Cardiac muscle cell (in vitro differentiated cells and primary cell): Measurements from ENCODE around the gene PAQR7. TPM values are rescaled to one million over a fixed set of nuclear protein-coding genes. Genes with fewer than 3 reads are reported as not detected.

ENCODE experiments used
- DNase-seq, 2 donors: peaks; one replicate each; pipeline versions ENCODE4 v3.0.0 to v3.0.0-alpha.2; 2010 to 2017; ENCODE audit warnings: low read depth in 1 of 2, low spot score in 1 of 2
- H3K27ac ChIP-seq: fragments of 200-600 bp; sonication (generic); 2 replicates; pipeline ENCODE4 v1.5.1; 2016
- H3K27me3 ChIP-seq: fragments of 200-600 bp; sonication (generic); 2 replicates; pipeline ENCODE4 v1.6.0; 2016; ENCODE audit warnings: control low read depth
- H3K36me3 ChIP-seq: fragments of 200-600 bp; sonication (generic); 2 replicates; pipeline ENCODE4 v1.5.1; 2016; ENCODE audit warnings: control low read depth
- H3K4me1 ChIP-seq: fragments of 200-600 bp; sonication (generic); 2 replicates; pipeline ENCODE4 v1.8.1; 2017; ENCODE audit warnings: low read depth, mild to moderate bottlenecking, mixed run types
- H3K4me3 ChIP-seq: fragments of 200-600 bp; sonication (generic); 2 replicates; pipeline ENCODE4 v1.5.1; 2016; ENCODE audit warnings: mild to moderate bottlenecking
- H3K9me3 ChIP-seq: fragments of 200-600 bp; sonication (generic); 2 replicates; pipeline ENCODE4 v1.5.1; 2017; ENCODE audit warnings: low read depth, mild to moderate bottlenecking, control low read depth
- polyA plus RNA-seq: library from polyadenylated mRNA; unstranded; fragments of >200 nt; fragmentation: Nextera tagmentation; extraction: Ambion mirVana; gene quantifications from 2 replicates; pipeline ENCODE4 v1.2.1, GENCODE V29; 2016
- total RNA-seq: library from RNA; depleted of rRNA; stranded (reverse); fragments of >200 nt; gene quantifications from 2 replicates; pipeline ENCODE4 v1.2.3, GENCODE V29; 2016
- TF ChIP-seq, protein P1 (sequence below): IDR thresholded peaks from 2 replicates; pipeline ENCODE4 v1.5.1; 2012; ENCODE audit warnings: low read depth, mild to moderate bottlenecking, low read length

Gene PAQR7
- total and polyA plus RNA-seq, 2 experiments from 2014 or later, result 3.1 to 12.5 TPM

DNA sequence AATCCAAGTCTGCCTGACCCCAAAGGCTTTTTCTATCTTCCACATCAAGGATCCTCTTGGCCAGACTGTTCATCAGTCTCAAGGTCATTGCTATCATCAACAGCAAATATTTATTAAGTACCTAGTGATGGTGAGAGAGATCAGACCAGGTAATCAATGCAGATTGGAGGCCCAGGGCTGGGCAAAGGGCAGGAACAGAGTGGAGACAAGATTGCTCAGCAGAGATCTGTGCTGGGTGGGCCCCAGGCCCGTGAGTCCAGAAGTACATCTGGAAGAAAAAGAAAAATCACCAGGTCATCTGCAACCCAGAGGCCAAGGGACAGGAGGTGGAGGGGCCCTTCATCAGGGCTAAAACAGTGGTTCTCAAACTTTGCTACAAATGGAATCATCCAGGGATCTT lies 10.1 kb upstream of the PAQR7 start:
- Histone ChIP-seq H3K4me3 (no peak overlapping the region), H3K4me1 (peaks cover 4% of the 10 kb centered on the region), H3K27me3 (no peaks in the 10 kb centered on the region), H3K27ac (no peak overlapping the region), H3K36me3 (no peaks in the 10 kb centered on the region), H3K9me3 (no peaks in the 10 kb centered on the region)
- no peak for DNase-seq
- TF ChIP-seq, protein P1, sequence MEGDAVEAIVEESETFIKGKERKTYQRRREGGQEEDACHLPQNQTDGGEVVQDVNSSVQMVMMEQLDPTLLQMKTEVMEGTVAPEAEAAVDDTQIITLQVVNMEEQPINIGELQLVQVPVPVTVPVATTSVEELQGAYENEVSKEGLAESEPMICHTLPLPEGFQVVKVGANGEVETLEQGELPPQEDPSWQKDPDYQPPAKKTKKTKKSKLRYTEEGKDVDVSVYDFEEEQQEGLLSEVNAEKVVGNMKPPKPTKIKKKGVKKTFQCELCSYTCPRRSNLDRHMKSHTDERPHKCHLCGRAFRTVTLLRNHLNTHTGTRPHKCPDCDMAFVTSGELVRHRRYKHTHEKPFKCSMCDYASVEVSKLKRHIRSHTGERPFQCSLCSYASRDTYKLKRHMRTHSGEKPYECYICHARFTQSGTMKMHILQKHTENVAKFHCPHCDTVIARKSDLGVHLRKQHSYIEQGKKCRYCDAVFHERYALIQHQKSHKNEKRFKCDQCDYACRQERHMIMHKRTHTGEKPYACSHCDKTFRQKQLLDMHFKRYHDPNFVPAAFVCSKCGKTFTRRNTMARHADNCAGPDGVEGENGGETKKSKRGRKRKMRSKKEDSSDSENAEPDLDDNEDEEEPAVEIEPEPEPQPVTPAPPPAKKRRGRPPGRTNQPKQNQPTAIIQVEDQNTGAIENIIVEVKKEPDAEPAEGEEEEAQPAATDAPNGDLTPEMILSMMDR, result no peak

DNA sequence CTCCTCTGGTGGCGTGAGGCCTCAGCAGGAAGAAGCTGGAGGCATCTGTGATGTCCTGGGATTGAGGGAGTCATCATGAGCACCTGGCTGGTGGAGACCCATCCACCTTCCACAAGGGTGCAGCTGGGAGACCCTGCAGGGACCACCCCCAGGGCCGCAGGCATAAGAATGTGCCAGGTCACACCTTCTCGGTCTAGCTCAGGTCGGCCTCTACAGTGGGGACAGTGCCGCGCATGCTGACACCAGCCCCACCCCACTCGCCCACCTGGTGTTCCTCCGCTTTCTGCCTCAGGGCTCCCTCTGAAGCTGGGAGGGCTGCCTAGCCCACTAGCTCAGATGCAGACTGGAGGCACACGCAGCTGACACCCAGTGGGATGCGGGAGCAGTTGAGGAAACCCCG lies 5.8 kb upstream of the PAQR7 start:
- H3K4me1 ChIP-seq, result peaks cover 10% of the 10 kb centered on the region
- no peaks in the 10 kb centered on the region for H3K27me3 ChIP-seq
- TF ChIP-seq, protein P1, result no peak
- no peak overlapping the region for H3K27ac ChIP-seq
- no peaks in the 10 kb centered on the region for H3K36me3 ChIP-seq
- no peak for DNase-seq
- H3K4me3 ChIP-seq, result no peak overlapping the region
- no peaks in the 10 kb centered on the region for H3K9me3 ChIP-seq

- H3K4me1 ChIP-seq, result peaks cover 15% of the 10 kb centered on the region
- H3K27me3 ChIP-seq, result no peaks in the 10 kb centered on the region
- DNase-seq, result no peak
- TF ChIP-seq, protein P1, result no peak
- no peaks in the 10 kb centered on the region for H3K9me3 ChIP-seq
- H3K27ac ChIP-seq, result no peak overlapping the region
- no peaks in the 10 kb centered on the region for H3K36me3 ChIP-seq
- no peak overlapping the region for H3K4me3 ChIP-seq
Measured at GRCh38 chr1:25880518-25880917, 5.0 kb upstream of the PAQR7 start.

GRCh38 chr1:25879675-25880074 lies 4.2 kb upstream of the PAQR7 start:
- H3K27me3 ChIP-seq, result no peaks in the 10 kb centered on the region
- H3K9me3 ChIP-seq, result no peaks in the 10 kb centered on the region
- TF ChIP-seq, protein P1, result no peak
- H3K4me1 ChIP-seq, result peaks cover 19% of the 10 kb centered on the region
- H3K27ac ChIP-seq, result no peak overlapping the region
- no peaks in the 10 kb centered on the region for H3K36me3 ChIP-seq
- DNase-seq, result peak in 1 of 2 donors; percentile 82
- no peak overlapping the region for H3K4me3 ChIP-seq

DNA sequence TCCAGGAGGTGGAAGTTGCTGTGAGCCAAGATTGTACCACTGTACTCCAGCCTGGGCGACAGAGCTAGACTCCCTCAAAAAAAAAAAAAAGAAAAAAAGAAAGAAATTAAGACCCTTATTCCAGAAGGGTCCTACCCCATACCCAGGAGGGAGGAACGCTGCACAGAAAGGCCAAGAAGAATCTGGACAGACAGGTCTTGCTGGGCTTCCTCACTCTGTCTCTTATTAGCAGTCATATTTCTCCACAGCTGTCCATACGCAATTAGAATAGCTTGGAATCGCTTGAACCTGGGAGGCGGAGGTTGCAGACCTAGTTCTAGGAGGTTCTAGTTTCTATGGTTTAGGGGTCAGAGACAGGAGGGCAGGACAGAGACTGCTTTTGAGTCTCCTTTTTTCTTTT lies 3.2 kb upstream of the PAQR7 start:
- no peak overlapping the region for H3K4me3 ChIP-seq
- H3K27me3 ChIP-seq, result no peaks in the 10 kb centered on the region
- no peak overlapping the region for H3K27ac ChIP-seq
- TF ChIP-seq, protein P1, result no peak
- no peaks in the 10 kb centered on the region for H3K9me3 ChIP-seq
- peaks cover 24% of the 10 kb centered on the region for H3K4me1 ChIP-seq
- no peaks in the 10 kb centered on the region for H3K36me3 ChIP-seq
- no peak for DNase-seq

GRCh38 chr1:25877155-25877554 lies 1.6 kb upstream of the PAQR7 start:
- peaks cover 24% of the 10 kb centered on the region for H3K4me1 ChIP-seq
- H3K4me3 ChIP-seq, result no peak overlapping the region
- TF ChIP-seq, protein P1, result no peak
- H3K9me3 ChIP-seq, result no peaks in the 10 kb centered on the region
- no peak for DNase-seq
- H3K36me3 ChIP-seq, result no peaks in the 10 kb centered on the region
- H3K27ac ChIP-seq, result no peak overlapping the region
- H3K27me3 ChIP-seq, result no peaks in the 10 kb centered on the region
